Keratinocyte (primary cell): Measurements from ENCODE around the gene BCL6B. TPM values are rescaled to one million over a fixed set of nuclear protein-coding genes. Genes with fewer than 3 reads are reported as not detected.

Experiments used
- DNase-seq: peaks from one replicate; pipeline ENCODE4 v3.0.0-alpha.2; 2011; ENCODE audit warnings: low read depth, missing footprints, low spot score
- FAIRE-seq: peaks from 2 replicates; lab custom pipeline; 2011; peaks lifted over from hg19 to GRCh38; lab: Jason Lieb, UNC
- H2AFZ ChIP-seq: 2 replicates; pipeline ENCODE4 v1.6.0; 2012; ENCODE audit warnings: low read length, control low read depth, inconsistent platforms; ENCODE audit not compliant: control insufficient read depth
- H3K27ac ChIP-seq: 2 replicates; pipeline ENCODE4 v1.5.1; 2011; ENCODE audit warnings: low read length; ENCODE audit not compliant: control insufficient read depth, insufficient read depth
- H3K27me3 ChIP-seq: 3 replicates; pipeline ENCODE4 v1.6.0; 2011; ENCODE audit warnings: low read length; ENCODE audit not compliant: control insufficient read depth, insufficient read depth; ENCODE audit errors: extremely low read depth
- H3K36me3 ChIP-seq, 2 experiments: 2 replicates in 1 of 2; 3 replicates in 1 of 2; pipeline ENCODE4 v1.5.1; 2011; ENCODE audit warnings: low read length in 2 of 2, mild to moderate bottlenecking in 1 of 2; ENCODE audit not compliant: control insufficient read depth in 2 of 2, insufficient read depth in 2 of 2; ENCODE audit errors: extremely low read depth in 1 of 2
- H3K4me1 ChIP-seq: 3 replicates; pipeline ENCODE4 v1.5.1; 2011; ENCODE audit warnings: low read length; ENCODE audit not compliant: control insufficient read depth, insufficient read depth; ENCODE audit errors: extremely low read depth
- H3K4me2 ChIP-seq: 3 replicates; pipeline ENCODE4 v1.6.0; 2011; ENCODE audit warnings: low read depth, low read length; ENCODE audit not compliant: control insufficient read depth, insufficient read depth; ENCODE audit errors: extremely low read depth
- H3K4me3 ChIP-seq, 3 experiments: fragments of 200-600 bp in 1 of 3; sonication (generic) in 1 of 3; 2 replicates in 2 of 3; 3 replicates in 1 of 3; pipeline ENCODE4 v1.5.1; 2011 to 2016; ENCODE audit warnings: low read length in 3 of 3, mild to moderate bottlenecking in 3 of 3, control low read depth in 2 of 3, inconsistent platforms in 1 of 3, low read depth in 1 of 3, mixed read lengths in 1 of 3, mixed run types in 1 of 3, moderate library complexity in 1 of 3; ENCODE audit not compliant: control insufficient read depth in 2 of 3, insufficient read depth in 2 of 3; ENCODE audit errors: extremely low read depth in 1 of 3
- H3K79me2 ChIP-seq: 2 replicates; pipeline ENCODE4 v1.6.0; 2012; ENCODE audit warnings: low read length; ENCODE audit not compliant: control insufficient read depth, insufficient read depth
- H3K9ac ChIP-seq: 3 replicates; pipeline ENCODE4 v1.6.0; 2011; ENCODE audit warnings: low read length; ENCODE audit not compliant: control insufficient read depth, insufficient read depth; ENCODE audit errors: extremely low read depth
- H3K9me1 ChIP-seq: 3 replicates; pipeline ENCODE4 v1.6.0; 2011; ENCODE audit warnings: low read length; ENCODE audit not compliant: control insufficient read depth, insufficient read depth; ENCODE audit errors: extremely low read depth
- H3K9me3 ChIP-seq: 2 replicates; pipeline ENCODE4 v1.5.1; 2012; ENCODE audit warnings: low read depth, low read length; ENCODE audit not compliant: control insufficient read depth
- H4K20me1 ChIP-seq: 3 replicates; pipeline ENCODE4 v1.6.0; 2011; ENCODE audit warnings: low read length; ENCODE audit not compliant: control insufficient read depth, insufficient read depth; ENCODE audit errors: extremely low read depth
- EZH2 ChIP-seq: IDR thresholded peaks from one replicate; pipeline ENCODE4 v1.6.1; 2012; ENCODE audit warnings: inconsistent platforms, mild to moderate bottlenecking, low read length, moderate library complexity
- dilution Hi-C: fragments of 300-500 bp; cut with MboI; formaldehyde crosslinking; loops from one replicate; pipeline ENCODE4 v1.7.0; 2020; ENCODE audit warnings: low sequenced_read_pairs; ENCODE audit not compliant: extremely low pct_ligation_motif_present
- polyA plus RNA-seq, 5 experiments: library from polyadenylated mRNA; depleted of rRNA in 3 of 5; stranded (reverse) in 3 of 5; stranded (forward) in 1 of 5; unstranded in 1 of 5; fragments of >200 nt; gene quantifications; 1 replicate in 1 of 5; 2 replicates in 3 of 5; 3 replicates in 1 of 5; pipeline versions ENCODE4 v1.2.1 to v1.2.3, GENCODE V29; 2011 to 2012; ENCODE audit warnings: missing spikeins in 2 of 5, low read depth in 1 of 5, low replicate concordance in 1 of 5
- TF ChIP-seq, protein P1 (sequence below), 3 experiments: IDR thresholded peaks in 1 of 3; conservative IDR thresholded peaks in 1 of 3; optimal IDR thresholded peaks in 1 of 3; 2 replicates in 2 of 3; 3 replicates in 1 of 3; pipeline versions ENCODE3 to v1.5.1; 2011; ENCODE audit warnings: low read length in 3 of 3, mild to moderate bottlenecking in 3 of 3, moderate library complexity in 2 of 3, control low read depth in 1 of 3, inconsistent platforms in 1 of 3; ENCODE audit not compliant: insufficient read depth in 2 of 3; ENCODE audit errors: extremely low read depth in 1 of 3

Gene BCL6B
- polyA plus RNA-seq, 1 donor (not counting 4 experiments of a cell fraction or from before 2014, with no cell fraction given): not detected

DNA sequence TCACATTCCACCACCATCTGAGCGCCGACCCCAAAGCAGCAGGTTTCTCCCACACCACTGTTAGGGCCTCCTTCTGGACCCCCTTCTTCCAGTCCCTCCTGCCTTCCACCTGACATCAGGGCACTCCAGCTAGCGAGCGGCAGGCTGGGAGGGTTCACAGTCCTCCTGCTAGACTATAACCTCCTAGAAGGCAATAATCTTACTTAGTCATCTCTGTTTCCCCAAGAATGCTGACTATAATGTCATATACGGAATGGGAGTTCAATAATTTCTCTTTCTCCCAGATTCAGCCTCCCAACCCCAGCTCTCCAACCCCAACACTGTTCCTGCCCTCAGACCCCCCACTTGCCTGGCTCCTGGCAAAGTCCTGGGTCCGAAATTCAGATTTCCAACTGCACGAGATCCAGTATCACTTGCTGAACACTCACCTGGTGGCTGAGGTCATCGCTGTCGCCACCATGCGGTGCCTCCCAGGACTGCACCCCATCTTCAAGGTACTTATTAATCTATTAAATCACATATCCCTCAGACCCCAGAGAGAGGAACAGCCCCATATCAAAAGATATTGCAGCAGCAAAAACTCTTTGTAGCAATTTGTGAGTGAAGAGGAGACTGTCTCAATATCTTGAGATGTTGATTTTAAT lies 21.4 kb upstream of the BCL6B start:
- Histone ChIP-seq H3K27me3 (no peaks in the 10 kb centered on the region), H3K4me3 (no peak overlapping the region), H3K27ac (no peak overlapping the region), H3K9me1 (no peaks in the 10 kb centered on the region), H3K4me2 (no peak overlapping the region), H3K9ac (no peak overlapping the region), H3K9me3 (no peaks in the 10 kb centered on the region), H4K20me1 (peaks cover 3% of the 10 kb centered on the region), H3K79me2 (peaks cover 4% of the 10 kb centered on the region), H2AFZ (no peak overlapping the region), H3K36me3 (peaks cover 18 to 31% of the 10 kb centered on the region in 2 experiments), H3K4me1 (no peaks in the 10 kb centered on the region)
- DNase-seq: no peak
- dilution Hi-C loops: no loop called here
- no peak for TF ChIP-seq EZH2
- TF ChIP-seq, protein P1, sequence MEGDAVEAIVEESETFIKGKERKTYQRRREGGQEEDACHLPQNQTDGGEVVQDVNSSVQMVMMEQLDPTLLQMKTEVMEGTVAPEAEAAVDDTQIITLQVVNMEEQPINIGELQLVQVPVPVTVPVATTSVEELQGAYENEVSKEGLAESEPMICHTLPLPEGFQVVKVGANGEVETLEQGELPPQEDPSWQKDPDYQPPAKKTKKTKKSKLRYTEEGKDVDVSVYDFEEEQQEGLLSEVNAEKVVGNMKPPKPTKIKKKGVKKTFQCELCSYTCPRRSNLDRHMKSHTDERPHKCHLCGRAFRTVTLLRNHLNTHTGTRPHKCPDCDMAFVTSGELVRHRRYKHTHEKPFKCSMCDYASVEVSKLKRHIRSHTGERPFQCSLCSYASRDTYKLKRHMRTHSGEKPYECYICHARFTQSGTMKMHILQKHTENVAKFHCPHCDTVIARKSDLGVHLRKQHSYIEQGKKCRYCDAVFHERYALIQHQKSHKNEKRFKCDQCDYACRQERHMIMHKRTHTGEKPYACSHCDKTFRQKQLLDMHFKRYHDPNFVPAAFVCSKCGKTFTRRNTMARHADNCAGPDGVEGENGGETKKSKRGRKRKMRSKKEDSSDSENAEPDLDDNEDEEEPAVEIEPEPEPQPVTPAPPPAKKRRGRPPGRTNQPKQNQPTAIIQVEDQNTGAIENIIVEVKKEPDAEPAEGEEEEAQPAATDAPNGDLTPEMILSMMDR (optimal IDR thresholded peaks at IDR 0.05 in 1 of 3, IDR thresholded peaks at IDR 0.05 in 1 of 3, conservative IDR thresholded peaks at IDR 0.05 in 1 of 3; ENCODE audit: extremely low read depth in 1 of 3, insufficient read depth in 2 of 3, low read length in 3 of 3): peak; percentile 76 to 85 (median 82)
- FAIRE-seq: peak; percentile 29

DNA sequence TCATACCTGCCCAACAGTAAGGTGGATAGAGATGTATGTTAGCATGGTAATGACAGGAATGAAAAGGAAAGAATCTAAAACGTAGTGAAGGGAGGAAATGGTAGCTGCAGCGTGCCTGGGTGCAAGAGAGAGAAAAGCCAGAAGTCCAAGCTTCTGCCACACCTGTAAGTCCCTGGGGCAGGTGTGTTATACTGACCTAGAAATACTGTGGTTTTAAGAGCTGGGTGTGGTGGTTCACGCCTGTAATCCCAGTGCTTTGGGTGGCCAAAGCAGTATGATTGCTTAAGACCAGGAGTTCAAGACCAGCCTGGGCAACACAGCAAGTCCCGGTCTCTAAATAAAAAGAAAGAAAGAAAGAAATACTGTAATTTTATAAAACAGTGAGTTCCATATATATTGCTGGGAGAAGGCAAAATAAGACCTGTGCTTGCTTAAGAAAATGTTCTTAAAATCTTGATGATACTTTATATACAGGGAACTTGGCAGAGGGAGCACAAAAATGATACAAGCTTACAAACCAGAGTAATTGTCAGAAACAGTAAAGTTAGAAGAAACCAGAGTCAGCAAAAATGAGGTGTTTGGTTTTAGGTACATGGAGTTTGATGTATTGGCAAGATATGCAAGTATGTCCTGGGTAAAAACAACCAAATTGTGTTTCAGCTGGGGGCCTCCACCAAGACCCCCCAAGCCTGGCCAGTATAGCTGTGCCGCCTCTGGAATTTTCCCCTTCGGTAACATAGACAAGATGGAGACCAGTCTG lies 20.4 kb upstream of the BCL6B start:
- Histone ChIP-seq H3K4me2 (no peak overlapping the region), H3K36me3 (peaks cover 18 to 32% of the 10 kb centered on the region in 2 experiments), H2AFZ (no peak overlapping the region), H3K4me1 (no peaks in the 10 kb centered on the region), H4K20me1 (peaks cover 3% of the 10 kb centered on the region), H3K27me3 (no peaks in the 10 kb centered on the region), H3K9ac (no peak overlapping the region), H3K79me2 (peaks cover 9% of the 10 kb centered on the region), H3K9me1 (no peaks in the 10 kb centered on the region), H3K4me3 (no peak overlapping the region), H3K9me3 (no peaks in the 10 kb centered on the region), H3K27ac (no peak overlapping the region)
- DNase-seq (no peak), FAIRE-seq (no peak)
- dilution Hi-C loops: no loop called here
- TF ChIP-seq, protein P1 (optimal IDR thresholded peaks at IDR 0.05 in 1 of 3, IDR thresholded peaks at IDR 0.05 in 1 of 3, conservative IDR thresholded peaks at IDR 0.05 in 1 of 3; ENCODE audit: extremely low read depth in 1 of 3, insufficient read depth in 2 of 3, low read length in 3 of 3): no peak
- no peak for TF ChIP-seq EZH2
